ENCODE results near the gene SMIM32. TPM values are rescaled to one million over a fixed set of nuclear protein-coding genes. Genes with fewer than 3 reads are reported as not detected.

The SMIM32 gene
- total and polyA plus RNA-seq, 9 of the 15 experiments (the other 6 are each of a cell fraction or from before 2014, with no cell fraction given): not detected

- no peak for TF ChIP-seq NKRF (IDR thresholded peaks at IDR 0.05; ENCODE audit: borderline replicate concordance)
- no peak for TF ChIP-seq ZNF76 (CRISPR knock-in tag; IDR thresholded peaks at IDR 0.05; ENCODE audit: borderline replicate concordance)
- TF ChIP-seq LARP7 (IDR thresholded peaks at IDR 0.05): no peak
- TF ChIP-seq PCBP1 (IDR thresholded peaks at IDR 0.05; ENCODE audit: low read depth, low read length, poor library complexity, severe bottlenecking): no peak
Measured at GRCh38 chr5:136164226-136164625, 28.7 kb downstream of the SMIM32 start (continued).

- H3K4me2 ChIP-seq (ENCODE audit: insufficient read depth, low read length): no peak overlapping the region
- WGBS (ENCODE audit: insufficient coverage, low coverage, missing lambda C conversion rate): 71% methylated on average over 4 of the region's 4 CpGs
- ATAC-seq: no peak
- intact Hi-C loops (cut with micrococcal nuclease): no loop called here
- in situ Hi-C loops (cut with MboI): no loop called here
- H3K9me1 ChIP-seq (ENCODE audit: control insufficient read depth, insufficient read depth, low read length): no peaks in the 10 kb centered on the region
- no TSS peak for BruUV-seq (replicated peaks)
- no peak for TF ChIP-seq HLTF (IDR thresholded peaks at IDR 0.05)
- no peak for TF ChIP-seq SMAD2 (IDR thresholded peaks at IDR 0.05; ENCODE audit: low read depth, low read length)
- TF ChIP-seq GTF2A2 (tag; IDR thresholded peaks at IDR 0.05): no peak
- no peak for TF ChIP-seq ZNF586 (CRISPR knock-in tag; conservative IDR thresholded peaks at IDR 0.05)
- no peak for TF ChIP-seq POLR3G (IDR thresholded peaks at IDR 0.05; ENCODE audit: extremely low read depth, insufficient read length, insufficient replicate concordance)
- TF ChIP-seq CXXC5 (CRISPR knock-in tag; IDR thresholded peaks at IDR 0.05): no peak
- no peak for TF ChIP-seq KAT8 (IDR thresholded peaks at IDR 0.05; ENCODE audit: low read depth)
- TF ChIP-seq TAL1 (IDR thresholded peaks at IDR 0.05): no peak
- TF ChIP-seq POLR2H (tag; IDR thresholded peaks at IDR 0.05; ENCODE audit: low read depth): no peak
- no peak for TF ChIP-seq SMARCA5 (IDR thresholded peaks at IDR 0.05)
- no peak for TF ChIP-seq MAFF (IDR thresholded peaks at IDR 0.05; ENCODE audit: low read length)
- peaks cover 55% of the 10 kb centered on the region; the same call in 2 of the 3 replicates for H3K36me3 ChIP-seq (ENCODE audit: control insufficient read depth, insufficient read depth, low read length)
- H3K79me2 ChIP-seq (ENCODE audit: control insufficient read depth, insufficient read depth, low read length): peaks cover 29% of the 10 kb centered on the region
- no peaks in the 10 kb centered on the region for H3K9me3 ChIP-seq (replicated peaks; ENCODE audit: control insufficient read depth, insufficient read depth, low read depth, low read length)
- no peaks in the 10 kb centered on the region; a peak in 1 of 5 replicates for H3K4me1 ChIP-seq (replicated peaks in 1 of 2; ENCODE audit: control insufficient read depth in 2 of 2, insufficient read depth in 2 of 2, low read length in 2 of 2)
- H3K27me3 ChIP-seq (ENCODE audit: control insufficient read depth in 2 of 2, insufficient read depth in 2 of 2, low read length in 2 of 2): no peaks in the 10 kb centered on the region
- no peak for DNase-seq (ENCODE audit: extremely low read depth in 1 of 4, low spot score in 3 of 4)
- H2AFZ ChIP-seq (ENCODE audit: low read depth, low read length): no peak overlapping the region
- no peak for FAIRE-seq
- no peak overlapping the region for H3K4me3 ChIP-seq
- H4K20me1 ChIP-seq (replicated peaks; ENCODE audit: control insufficient read depth, insufficient read depth, low read length): no peaks in the 10 kb centered on the region
- no peak overlapping the region for H3K27ac ChIP-seq (ENCODE audit: extremely low read depth, low read depth, low read length)
- no peak overlapping the region for H3K9ac ChIP-seq (ENCODE audit: insufficient read depth in 1 of 2, low read depth in 2 of 2, low read length in 2 of 2)
- ChIA-PET CTCF (ENCODE audit: low intra/inter-chr PET ratio) (no interaction called here), POLR2A (interaction anchor here (1.6 kb wide), 1 partner anchor 9 kb away, joined by 6 read pairs; no protein-coding TSS in a partner anchor)
Measured at GRCh38 chr5:136162008-136162407, 31.0 kb downstream of the SMIM32 start.

All from K562 (cell line).